Progenitor cell of endocrine pancreas (in vitro differentiated cells): ENCODE results near the gene CALML3. TPM values are rescaled to one million over a fixed set of nuclear protein-coding genes. Genes with fewer than 3 reads are reported as not detected.

Source experiments
- DNase-seq: peaks from one replicate; pipeline ENCODE4 v3.0.0; 2021; ENCODE audit warnings: low spot score; ENCODE audit not compliant: unreplicated experiment
- H3K27ac Mint-ChIP-seq: 2 replicates; pipeline ENCODE4 v1.8.0; 2021; ENCODE audit warnings: mild to moderate bottlenecking, moderate library complexity, mixed read lengths
- H3K27me3 Mint-ChIP-seq: 2 replicates; pipeline ENCODE4 v1.8.0; 2021; ENCODE audit warnings: mixed read lengths
- H3K36me3 Mint-ChIP-seq: 2 replicates; pipeline ENCODE4 v1.8.0; 2022; ENCODE audit warnings: mixed read lengths; ENCODE audit not compliant: insufficient read depth
- H3K4me1 Mint-ChIP-seq: 2 replicates; pipeline ENCODE4 v1.8.0; 2021; ENCODE audit warnings: low read depth, mixed read lengths
- H3K4me3 Mint-ChIP-seq: 2 replicates; pipeline ENCODE4 v1.8.0; 2021; ENCODE audit warnings: low read depth, mild to moderate bottlenecking, moderate library complexity, mixed read lengths
- H3K9me3 Mint-ChIP-seq: 2 replicates; pipeline ENCODE4 v1.8.0; 2021; ENCODE audit warnings: low read depth, mixed read lengths
- CTCF ChIP-seq: fragments of 200-600 bp; sonication (generic); IDR thresholded peaks from one replicate; pipeline ENCODE4 v1.5.0; 2021; ENCODE audit warnings: antibody characterized with exemption, mild to moderate bottlenecking; ENCODE audit not compliant: unreplicated experiment
- total RNA-seq: library from RNA; stranded (reverse); gene quantifications from 2 replicates; pipeline ENCODE4 v1.2.1, GENCODE V29; 2021

CALML3 gene
- total RNA-seq, 1 donor from 2014 or later, result not detected

GRCh38 chr10:5498791-5499492, 25.8 kb upstream of the CALML3 start:
- no peak for TF ChIP-seq CTCF
- Mint-ChIP-seq H3K9me3 (no peaks in the 10 kb centered on the region), H3K36me3 (no peaks in the 10 kb centered on the region), H3K27me3 (peaks cover 10% of the 10 kb centered on the region), H3K4me3 (no peak overlapping the region), H3K27ac (no peak overlapping the region), H3K4me1 (peaks cover 34% of the 10 kb centered on the region)
- DNase-seq, result no peak

GRCh38 chr10:5499493-5500140, 25.1 kb upstream of the CALML3 start, which contains the start of gene CALML5:
CALML5 (minus strand) TSS chr10:5499570; CDS start chr10:5499438, 132 bp downstream.
- TF ChIP-seq CTCF, result no peak
- H3K27ac Mint-ChIP-seq, result no peak within 1 kb of the TSS
- no peaks in the 10 kb centered on the region for H3K9me3 Mint-ChIP-seq
- H3K27me3 Mint-ChIP-seq, result peaks cover 10% of the 10 kb centered on the region
- H3K4me1 Mint-ChIP-seq, result peaks cover 32% of the 10 kb centered on the region
- DNase-seq, result no peak
- H3K36me3 Mint-ChIP-seq, result no peaks in the 10 kb centered on the region
- H3K4me3 Mint-ChIP-seq, result no peak within 1 kb of the TSS

GRCh38 chr10:5500162-5500670, 24.5 kb upstream of the CALML3 start:
- Mint-ChIP-seq H3K4me1 (peaks cover 32% of the 10 kb centered on the region), H3K27ac (no peak overlapping the region), H3K9me3 (no peaks in the 10 kb centered on the region), H3K27me3 (peaks cover 10% of the 10 kb centered on the region), H3K36me3 (no peaks in the 10 kb centered on the region), H3K4me3 (no peak overlapping the region)
- no peak for TF ChIP-seq CTCF
- no peak for DNase-seq

GRCh38 chr10:5500910-5501309, 23.9 kb upstream of the CALML3 start:
- peaks cover 10% of the 10 kb centered on the region for H3K27me3 Mint-ChIP-seq
- H3K9me3 Mint-ChIP-seq, result no peaks in the 10 kb centered on the region
- peak overlapping the region; percentile 17 for H3K27ac Mint-ChIP-seq
- H3K4me3 Mint-ChIP-seq, result no peak overlapping the region
- peaks cover 26% of the 10 kb centered on the region for H3K4me1 Mint-ChIP-seq
- no peak for TF ChIP-seq CTCF
- no peaks in the 10 kb centered on the region for H3K36me3 Mint-ChIP-seq
- no peak for DNase-seq

GRCh38 chr10:5502061-5502521, 22.7 kb upstream of the CALML3 start:
- no peak for TF ChIP-seq CTCF
- peaks cover 10% of the 10 kb centered on the region for H3K27me3 Mint-ChIP-seq
- no peaks in the 10 kb centered on the region for H3K9me3 Mint-ChIP-seq
- no peak overlapping the region for H3K4me3 Mint-ChIP-seq
- DNase-seq, result no peak
- H3K27ac Mint-ChIP-seq, result no peak overlapping the region
- H3K36me3 Mint-ChIP-seq, result no peaks in the 10 kb centered on the region
- H3K4me1 Mint-ChIP-seq, result peaks cover 21% of the 10 kb centered on the region
